IPS-NIHi7 (cell line): ENCODE data around the gene SLC17A4.
A peak's percentile ranks its signal among the peaks of the same experiment; 100 is the strongest.

Source experiments
- DNase-seq: peaks from one replicate; pipeline ENCODE4 v3.0.0; 2012; ENCODE audit warnings: mixed read lengths; ENCODE audit errors: extremely low spot score

The SLC17A4 gene

DNA sequence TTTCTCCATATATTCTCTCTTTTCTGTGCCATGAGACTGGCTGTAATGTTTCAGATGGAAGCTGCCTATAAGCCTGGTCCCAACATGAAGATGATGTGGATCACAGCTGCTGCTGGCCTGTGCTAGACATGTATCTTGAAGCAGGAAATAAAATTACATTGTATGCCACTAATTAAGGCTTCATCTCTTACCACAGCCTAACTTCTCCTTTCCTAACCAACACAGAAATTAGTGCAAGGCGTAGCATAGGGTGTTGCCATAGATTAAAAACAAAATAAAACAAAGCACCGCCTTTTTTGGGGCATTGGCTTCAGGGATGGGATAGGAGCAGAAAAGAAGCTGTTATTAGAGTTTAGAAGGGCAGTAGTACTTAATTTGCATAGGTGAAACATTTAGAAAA is 4.7 kb upstream of the SLC17A4 start:
- DNase-seq = no peak

DNA sequence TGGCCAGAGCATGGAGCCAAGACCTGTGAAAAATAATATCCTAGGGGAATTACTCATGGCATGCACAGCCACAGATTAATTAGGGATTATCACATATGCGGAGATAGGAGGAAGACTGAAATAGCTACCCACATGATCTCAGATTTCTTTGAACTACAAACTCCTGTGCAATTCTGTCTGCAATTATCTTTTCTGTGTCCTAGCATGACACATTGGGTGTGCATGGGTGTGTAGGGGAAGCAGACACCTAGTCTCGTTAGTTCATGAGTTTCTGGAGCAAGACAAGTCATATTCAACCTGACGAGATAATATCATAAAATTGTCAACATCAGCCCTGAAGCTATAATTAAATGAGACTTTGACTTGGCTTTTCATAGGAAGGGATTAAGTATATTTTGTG is 3.6 kb upstream of the SLC17A4 start:
- no peak for DNase-seq

DNA sequence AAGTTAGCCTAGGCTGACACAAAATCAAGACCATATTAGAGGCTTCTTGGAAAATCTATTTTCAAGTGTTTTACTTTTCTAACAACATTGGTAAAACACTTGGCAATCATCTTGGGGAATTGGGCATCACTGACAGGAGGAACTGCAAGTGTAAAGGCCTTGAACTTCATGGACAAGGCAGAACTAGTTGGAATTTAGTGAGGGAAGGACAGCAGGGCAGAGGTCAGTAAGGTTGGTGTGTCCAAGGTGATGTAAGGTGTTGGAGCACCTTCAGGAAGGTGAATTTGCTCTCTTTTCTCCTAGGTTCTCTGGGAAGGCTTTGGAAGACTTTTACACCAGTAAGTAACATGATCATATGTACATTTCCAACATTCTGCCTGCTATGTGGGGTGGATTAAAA is 1.5 kb upstream of the SLC17A4 start:
- no peak for DNase-seq

DNA sequence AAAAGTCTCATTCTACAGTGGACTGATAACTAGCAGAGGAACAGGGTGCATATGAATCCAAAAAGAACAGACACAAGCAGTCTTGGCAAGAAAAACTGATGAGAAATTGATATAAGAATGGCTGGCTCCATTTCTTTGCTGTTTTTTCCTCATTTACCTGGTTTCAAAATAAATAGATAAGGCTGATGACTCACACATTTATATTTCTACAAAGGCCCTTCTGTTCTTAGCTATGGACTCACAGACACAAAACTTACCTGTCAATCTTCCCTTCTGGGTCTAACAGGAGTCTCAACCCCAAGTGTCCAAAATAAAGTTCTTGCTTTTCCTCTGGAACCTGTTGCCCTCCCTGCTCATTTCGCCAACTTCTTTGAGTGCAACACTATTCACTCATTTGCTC is 941 bp downstream of the SLC17A4 start:
- DNase-seq = no peak

DNA sequence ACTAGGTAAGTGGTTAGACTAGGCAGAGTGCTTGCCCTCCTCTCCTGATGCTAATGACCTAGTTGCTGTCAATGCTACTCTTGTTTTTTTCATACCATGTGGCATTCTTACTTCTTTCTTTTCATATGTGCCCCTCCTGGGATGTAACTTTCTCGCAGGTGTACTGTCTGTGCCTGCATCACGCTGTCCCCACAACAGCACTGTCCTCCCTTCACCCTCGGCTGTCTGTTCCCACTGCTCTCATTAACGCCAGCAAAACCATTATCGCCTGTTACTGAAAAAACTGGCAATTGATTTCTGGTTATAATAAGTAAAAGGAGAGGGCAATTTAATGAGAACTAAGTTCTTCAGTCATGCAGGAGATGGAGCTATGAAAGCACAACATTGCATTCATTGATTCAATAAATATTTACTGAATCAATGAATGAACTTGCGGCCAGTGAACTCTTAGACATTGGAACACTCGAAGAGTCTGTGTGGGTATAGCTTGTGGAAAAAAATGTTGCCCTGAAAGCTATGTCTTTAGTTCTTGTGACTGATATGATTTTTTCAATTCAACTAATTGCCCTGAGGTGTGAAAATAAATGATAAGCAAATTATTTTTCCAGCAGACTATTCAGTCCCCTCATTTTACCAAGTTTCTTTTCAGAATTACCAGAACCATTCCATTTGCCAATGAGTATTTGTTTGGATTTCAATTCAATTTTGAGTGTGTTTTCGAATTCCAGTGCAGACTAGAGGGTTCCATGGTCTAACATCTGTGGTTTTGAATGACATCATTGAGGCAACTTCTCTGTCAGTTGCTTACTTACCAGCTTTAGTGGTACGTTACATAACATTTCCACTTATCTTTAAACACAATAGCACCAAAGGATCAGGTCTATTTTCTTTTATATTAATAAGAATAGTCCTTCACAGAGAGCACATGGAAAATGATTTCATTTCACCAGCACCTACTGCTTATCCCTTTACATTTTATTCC is 2.1 kb downstream of the SLC17A4 start:
- no peak for DNase-seq

DNA sequence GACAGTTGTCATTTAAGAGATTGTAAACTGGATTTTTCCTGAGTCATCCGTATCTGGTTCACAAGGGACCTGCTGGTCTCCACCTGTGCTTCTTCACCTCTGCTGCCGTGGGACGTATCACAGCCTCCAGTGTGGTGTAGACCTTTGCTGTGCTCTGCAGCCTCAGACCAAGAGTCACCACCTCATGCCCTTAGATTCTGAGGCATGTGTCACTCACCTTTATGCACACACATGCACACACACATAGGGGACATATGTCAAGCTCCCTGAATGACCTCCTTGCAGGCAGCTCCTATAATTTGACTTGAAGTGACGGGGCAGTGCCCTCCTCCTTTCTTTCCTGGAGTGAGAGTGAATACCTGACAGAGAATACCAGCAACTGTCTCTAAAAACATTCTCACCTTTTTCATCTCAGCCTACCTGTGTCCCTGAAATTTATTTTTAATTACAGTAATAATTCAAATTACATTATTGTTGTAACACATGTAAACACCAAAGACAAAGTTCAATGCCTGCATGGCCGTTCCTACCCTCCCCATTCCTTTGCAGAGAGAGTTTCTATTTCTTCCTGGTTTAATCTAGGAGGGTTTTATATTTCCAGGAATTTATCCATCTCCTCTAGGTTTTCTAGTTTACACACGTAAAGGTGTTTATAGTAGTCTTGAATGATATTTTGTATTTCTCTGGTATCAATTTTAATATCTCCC is 3.5 kb downstream of the SLC17A4 start:
- no peak for DNase-seq

DNA sequence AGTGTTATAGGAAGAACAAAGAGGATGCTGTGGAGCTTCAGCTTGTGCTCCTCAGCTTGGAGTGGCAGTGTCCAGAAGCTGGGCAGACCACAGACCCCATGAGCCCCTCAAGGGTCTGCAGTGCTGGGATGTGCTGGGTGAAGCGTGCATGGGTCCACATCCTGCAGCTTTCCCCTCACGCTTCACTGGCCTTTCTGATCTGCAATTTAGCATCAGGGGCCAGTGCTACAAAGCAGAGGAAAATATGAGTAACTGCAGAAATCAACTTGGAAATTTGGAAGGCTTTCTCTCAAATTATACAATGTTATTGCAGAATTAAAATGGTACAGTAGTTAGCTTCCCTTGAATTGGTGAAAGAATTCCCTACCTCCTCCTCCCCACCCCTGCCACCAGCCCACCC is 10.1 kb downstream of the SLC17A4 start:
- DNase-seq = no peak

DNA sequence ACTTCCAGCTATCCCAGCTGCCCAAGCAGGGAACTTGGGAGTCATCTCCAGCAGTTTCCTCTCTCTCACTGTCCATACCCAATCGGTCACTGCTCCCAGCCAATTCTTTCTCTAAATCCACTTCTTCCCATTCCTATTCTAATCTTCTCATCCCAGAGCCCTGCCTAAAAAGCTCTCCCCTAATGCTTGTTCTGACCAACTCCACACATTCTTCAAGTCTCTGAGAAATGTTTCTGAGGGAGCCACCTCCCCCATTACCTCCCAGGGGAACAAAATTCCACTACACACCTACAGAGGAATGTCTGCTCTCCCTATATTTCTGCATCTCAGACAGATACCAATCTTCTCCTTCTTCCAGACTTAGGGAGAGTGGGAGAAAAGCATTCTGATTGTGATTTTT is 14.0 kb downstream of the SLC17A4 start:
- DNase-seq = no peak

DNA sequence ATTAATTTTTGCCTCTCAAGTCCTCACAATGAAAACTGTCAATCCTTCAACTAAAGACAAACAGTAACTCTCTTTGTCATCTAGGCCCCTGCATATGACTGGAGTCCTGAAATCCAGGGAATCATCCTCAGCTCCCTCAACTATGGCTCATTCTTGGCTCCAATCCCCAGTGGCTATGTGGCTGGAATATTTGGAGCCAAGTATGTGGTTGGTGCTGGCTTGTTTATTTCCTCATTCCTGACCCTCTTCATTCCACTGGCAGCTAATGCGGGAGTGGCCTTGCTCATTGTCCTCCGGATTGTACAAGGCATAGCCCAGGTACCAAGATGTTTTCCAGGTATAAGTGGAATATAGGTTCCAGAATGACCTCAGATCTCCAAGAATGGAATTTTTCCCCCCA is 15.4 kb downstream of the SLC17A4 start:
- DNase-seq = no peak

DNA sequence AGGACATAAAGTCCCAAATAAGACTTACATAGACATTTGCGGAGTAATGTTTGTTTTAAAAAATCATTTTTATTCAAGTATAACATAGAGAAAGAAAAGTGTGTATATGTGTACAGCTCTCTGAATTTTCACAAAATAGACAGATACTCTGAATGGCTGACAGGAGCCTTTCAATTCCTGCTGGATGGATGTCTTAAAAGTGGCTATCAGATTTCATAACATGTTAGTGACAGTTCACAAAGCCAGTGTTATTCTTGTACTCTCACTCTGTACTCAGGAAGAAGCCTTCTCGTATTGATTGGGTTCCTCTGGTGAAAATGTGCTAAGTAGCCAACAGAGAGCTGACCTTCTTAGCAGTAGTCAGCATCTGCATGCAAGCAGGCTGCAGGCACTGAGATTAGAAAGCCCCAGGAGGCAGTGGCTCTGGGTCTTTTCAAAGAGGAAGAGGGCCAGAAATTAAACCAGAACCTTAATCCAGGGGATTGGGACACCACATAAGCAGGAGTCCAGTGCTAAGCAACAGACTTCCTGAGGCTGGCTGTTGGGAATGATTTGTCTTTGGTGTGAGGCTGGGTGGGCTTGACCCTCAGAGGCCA is 19.7 kb downstream of the SLC17A4 start:
- no peak for DNase-seq

DNA sequence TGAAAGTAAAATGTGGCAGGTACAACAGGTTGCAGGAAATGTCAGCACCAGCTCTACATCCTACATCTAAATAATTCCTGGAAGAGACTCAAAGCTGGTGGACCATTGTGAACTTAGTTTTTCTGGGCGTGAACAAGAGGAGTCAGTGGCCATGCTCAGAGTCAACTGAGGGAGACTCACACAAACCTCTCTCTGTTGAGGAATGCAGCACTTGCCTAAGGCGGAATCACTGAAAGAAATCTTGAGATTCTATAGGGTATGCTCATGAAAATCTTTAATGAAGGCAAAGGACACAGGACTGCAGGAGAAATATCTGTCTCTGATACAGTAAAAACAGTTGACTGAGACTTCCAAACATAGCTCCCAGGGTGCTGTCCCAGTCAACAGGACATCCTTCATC is 22.5 kb downstream of the SLC17A4 start:
- no peak for DNase-seq

DNA sequence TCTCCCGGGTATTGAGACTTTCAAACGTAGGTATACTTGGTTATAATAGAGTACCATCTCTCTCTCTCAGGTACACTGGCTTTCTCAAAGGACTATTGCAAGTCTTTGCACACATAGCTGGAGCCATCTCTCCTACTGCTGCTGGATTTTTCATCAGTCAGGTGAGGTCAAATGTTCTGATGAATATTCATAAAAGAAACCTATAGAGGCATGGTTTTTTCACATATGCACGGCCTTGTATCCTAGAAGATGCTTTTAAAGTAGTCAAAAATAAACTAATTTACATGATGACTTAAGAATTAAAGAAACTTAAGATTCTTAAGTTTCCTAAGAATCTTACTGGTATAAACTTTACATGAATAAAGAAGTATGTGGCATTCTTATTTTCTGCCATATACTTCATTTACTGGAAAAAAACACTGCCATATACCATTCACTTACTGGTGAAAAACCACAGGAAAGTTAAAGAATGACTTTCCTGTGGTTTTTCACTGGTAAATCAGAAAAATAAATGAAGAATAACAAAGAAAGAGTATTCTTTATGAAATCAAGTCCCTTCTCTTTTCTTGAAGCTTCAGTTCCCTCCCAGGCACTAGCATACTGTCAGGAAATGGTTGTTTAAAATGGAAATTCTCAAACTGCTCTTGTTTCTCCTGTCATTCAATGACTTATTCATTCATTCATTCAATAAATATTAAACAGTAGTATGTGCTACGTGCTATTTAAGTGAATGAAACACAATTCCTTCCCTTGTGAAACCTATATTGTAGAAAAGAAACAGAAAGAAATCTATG is 23.5 kb downstream of the SLC17A4 start:
- no peak for DNase-seq

DNA sequence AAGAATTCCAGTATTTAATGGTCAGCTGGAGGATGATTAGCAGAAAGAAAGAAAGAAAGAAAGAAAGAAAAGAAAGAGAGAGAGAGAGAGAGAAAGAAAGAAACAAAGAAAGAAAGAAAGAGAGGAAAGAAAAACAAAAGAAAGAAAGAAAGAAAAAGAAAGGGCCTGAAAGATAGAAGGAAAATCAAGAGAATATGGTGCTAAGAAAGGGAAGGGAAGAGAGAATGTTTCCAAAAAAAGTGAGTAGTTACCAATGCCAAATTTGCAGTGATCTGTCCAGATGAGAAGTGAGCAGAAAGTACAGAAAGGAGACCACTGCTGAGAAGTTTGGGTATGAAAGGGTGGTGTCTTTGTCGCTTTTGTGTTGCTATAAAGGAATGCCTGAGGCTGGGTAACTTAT is 26.6 kb downstream of the SLC17A4 start:
- DNase-seq = no peak

DNA sequence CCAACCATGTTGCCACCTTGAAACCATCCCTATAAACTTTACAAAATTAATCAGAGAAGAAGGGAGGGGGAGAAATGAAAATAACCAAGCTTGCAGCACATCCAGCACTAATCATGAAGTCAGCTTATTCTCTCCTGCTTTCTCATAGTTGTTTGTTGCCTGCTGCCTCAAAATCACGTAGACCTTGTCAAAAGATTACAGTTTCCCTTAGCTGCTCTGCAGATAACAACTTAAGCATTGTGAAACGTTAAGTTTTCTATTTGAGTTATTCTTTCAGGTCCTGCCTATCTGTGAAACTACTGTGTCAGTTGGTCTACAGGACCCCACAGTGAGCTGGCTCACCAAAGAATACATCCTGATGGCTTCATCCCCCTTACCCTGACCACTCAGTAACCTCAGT is 32.9 kb downstream of the SLC17A4 start:
- DNase-seq = no peak

DNA sequence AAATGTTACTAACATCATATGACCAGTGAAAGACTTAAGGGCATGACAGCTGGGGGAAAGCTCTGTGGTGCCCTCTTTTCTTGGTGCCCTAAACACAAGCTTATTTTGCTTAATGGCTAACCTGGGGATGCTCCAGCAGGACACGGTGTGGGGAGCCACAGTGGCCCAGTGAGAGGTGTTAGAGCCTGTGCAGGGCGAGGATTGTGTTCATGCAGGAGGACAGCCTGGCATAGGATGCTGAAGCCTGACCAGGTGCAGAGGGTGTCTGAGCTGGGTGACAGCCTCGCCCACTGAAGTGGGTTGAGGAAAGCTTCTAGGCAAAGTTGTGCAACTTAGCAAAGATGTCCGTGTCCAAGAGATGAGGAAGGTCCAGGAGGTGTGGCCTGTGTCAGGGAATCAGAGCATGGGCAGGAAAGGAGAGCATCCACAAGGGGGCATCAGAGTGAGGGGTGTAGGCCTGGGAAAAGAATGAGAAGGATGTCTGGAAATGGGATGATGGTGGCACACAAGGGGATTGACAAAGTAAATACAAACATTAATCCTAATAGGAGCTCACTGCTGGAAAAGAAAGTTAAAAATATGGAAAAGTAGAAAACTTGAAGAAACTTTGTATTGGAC is 33.9 kb downstream of the SLC17A4 start:
- peak; percentile 80 for DNase-seq

DNA sequence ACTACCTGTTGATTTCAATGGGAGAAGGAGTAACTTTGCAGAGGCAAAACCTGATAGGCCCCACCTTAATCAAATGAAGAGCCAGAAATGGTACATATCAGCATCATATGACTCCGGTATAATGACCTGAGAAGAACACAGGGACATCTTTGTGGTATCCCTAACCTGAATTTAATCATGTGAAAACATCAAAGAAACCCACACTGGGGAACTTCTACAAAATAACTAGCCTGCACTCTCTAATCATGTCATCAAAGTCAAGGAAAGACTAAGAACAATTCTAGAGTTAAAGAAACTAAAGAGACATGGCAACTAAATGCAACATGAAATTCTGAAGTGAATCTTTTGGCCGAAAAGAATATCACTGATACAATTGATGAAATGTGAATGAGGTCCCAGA is 34.9 kb downstream of the SLC17A4 start:
- no peak for DNase-seq

DNA sequence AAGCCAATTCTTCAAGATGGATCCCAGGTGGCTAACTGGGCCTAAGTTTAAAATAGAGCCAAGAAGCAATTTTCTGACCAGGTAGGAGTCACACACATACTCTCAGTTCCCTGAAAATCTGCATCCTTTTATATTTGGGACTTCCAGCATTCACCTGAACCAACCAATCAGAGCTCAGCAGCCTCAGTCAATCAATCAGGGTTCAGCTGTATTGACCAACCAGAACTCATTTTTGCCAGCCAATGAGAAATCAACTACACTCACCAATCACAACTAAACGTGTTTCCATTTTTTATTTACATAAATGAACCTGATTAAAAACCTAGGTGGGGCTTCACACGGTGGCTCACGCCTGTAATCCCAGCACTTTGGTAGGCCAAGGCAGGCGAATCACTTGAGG is 37.5 kb downstream of the SLC17A4 start:
- no peak for DNase-seq

DNA sequence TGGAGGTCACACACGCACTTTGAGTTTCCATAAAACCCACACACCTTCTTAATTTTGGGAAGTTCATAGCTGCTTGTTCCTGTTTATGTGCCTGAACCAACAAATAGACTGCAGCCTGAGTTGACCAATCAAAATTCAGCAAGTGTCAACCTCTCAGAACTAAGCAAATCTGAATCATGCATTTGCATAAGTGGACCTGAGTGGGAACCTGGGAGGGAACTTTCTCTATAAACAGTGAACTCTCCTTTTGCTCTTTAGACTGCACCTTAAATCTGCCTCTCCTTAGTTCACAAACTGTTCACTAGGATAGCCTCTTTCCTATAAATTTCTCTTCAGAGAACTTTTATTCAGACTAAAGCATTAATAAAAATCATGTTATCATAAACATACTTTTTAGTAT is 39.4 kb downstream of the SLC17A4 start:
- DNase-seq = no peak

DNA sequence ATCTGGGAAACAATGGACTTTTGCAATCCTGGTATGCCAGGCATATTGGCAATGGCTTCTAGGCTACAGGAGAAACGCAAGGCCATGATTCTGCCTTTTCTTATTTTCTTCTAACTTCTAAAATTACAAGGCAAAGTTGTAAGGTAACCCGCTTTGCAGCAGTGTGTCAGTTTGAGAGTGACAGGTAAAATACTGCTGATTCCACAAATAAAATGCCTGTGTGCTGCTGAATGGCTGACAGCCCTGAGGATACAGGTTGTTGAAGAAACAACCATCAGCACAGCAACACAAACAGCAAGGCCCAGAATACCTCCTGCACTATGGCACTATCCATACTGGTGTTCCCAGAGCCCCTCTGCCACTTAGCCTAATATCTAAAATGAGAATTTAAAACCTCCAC is 40.2 kb downstream of the SLC17A4 start:
- no peak for DNase-seq

DNA sequence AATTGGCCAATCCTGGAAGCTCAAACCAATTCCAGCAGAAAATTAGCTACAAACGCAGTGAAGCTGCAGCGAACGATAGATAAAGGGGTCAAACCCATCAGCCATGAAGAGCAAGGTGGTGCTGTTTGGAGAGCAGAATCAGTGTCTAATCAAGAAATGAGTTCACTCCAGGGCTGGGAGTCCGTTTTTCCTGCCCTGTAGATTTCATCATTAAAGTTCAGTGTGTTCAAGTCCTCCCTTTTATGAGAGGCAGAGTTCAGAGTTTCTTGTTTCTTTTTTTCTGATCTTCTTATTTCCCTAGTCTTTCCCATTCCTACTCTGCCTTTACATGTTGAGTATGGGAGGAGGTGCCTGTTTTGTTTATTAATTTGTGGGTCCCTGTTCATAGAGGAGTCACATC is 46.9 kb downstream of the SLC17A4 start:
- no peak for DNase-seq

DNA sequence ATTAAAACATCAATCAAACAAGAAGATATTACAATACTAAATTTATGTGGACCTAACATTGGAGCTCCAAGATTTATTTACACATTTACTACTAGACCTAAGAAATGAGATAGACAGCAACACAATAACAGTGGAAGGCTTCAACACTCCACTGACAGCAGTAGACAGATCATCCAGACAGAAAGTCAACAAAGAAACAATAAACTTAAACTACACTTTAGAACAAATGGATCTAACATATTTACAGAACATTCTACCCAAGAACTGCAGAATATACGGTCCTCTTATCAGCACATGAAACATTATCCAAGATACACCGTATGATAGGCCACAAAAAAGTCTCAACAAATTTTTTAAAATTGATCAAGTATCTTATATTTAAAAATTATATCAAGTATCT is 50.3 kb downstream of the SLC17A4 start:
- DNase-seq = no peak

DNA sequence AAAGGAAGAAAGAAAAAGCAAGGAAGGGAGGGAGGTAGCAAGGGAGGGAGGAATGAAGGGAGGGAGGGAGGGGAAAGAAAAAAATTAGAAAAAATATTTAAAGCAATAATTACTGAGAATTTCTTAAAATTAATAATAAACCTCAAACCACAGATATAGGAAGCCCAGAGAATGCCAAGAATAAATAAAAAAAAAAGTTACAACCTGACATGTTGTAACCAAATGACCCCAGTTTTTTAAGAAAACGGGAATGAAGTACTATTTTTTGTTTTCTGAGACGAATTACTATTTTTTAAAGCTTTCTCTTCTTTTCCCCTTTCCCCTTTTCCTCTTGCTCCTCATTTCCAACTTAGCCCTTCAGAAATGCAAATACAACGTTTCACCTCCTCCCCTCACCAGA is 60.7 kb downstream of the SLC17A4 start:
- DNase-seq = no peak
